ENCODE data around the gene STK4.

DNA sequence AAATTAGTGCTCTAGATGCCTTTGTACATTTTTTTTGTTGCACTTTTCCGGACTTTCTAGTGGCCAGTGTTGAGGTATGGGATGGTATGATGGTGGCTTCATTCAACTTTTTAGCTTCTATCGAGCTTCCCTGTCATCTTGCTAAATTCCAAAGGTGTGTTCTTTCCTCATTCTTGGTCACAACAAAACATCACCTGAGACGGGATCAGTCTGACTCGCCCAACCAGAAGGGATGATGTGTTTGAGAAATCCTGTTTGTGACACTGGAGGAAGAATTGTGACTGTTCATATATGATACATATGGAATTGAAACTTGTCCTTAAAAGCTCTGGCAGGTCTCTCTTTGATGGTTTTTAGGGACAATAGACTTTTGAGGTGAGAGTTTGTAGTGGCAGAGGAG lies 100.8 kb downstream of the STK4 start:
- TF ChIP-seq, protein P1, sequence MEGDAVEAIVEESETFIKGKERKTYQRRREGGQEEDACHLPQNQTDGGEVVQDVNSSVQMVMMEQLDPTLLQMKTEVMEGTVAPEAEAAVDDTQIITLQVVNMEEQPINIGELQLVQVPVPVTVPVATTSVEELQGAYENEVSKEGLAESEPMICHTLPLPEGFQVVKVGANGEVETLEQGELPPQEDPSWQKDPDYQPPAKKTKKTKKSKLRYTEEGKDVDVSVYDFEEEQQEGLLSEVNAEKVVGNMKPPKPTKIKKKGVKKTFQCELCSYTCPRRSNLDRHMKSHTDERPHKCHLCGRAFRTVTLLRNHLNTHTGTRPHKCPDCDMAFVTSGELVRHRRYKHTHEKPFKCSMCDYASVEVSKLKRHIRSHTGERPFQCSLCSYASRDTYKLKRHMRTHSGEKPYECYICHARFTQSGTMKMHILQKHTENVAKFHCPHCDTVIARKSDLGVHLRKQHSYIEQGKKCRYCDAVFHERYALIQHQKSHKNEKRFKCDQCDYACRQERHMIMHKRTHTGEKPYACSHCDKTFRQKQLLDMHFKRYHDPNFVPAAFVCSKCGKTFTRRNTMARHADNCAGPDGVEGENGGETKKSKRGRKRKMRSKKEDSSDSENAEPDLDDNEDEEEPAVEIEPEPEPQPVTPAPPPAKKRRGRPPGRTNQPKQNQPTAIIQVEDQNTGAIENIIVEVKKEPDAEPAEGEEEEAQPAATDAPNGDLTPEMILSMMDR (IDR thresholded peaks at IDR 0.05; ENCODE audit: low read depth, low read length): no peak
- TF ChIP-seq MAX (IDR thresholded peaks at IDR 0.05; ENCODE audit: low read depth, low read length): no peak
- TF ChIP-seq POLR2A (IDR thresholded peaks at IDR 0.05; ENCODE audit: extremely low read depth, insufficient read length): no peak

Measured in NB4 (cell line).